IPS DF 4.7 (cell line): ENCODE results near the gene KPNA6.

Experiments used
- DNase-seq: peaks from one replicate; pipeline ENCODE4 v3.0.0-alpha.2; 2013; ENCODE audit warnings: low spot score; ENCODE audit errors: extremely low read depth

KPNA6 gene

GRCh38 chr1:32186491-32186890 is 78.6 kb downstream of the KPNA6 start:
- DNase-seq = no peak

GRCh38 chr1:32187850-32188249 is 80.0 kb downstream of the KPNA6 start:
- no peak for DNase-seq

- no peak for DNase-seq
Observed at GRCh38 chr1:32192220-32192948, 84.5 kb downstream of the KPNA6 start.

GRCh38 chr1:32194984-32195383 is 87.1 kb downstream of the KPNA6 start:
- no peak for DNase-seq

- DNase-seq = no peak
Observed at GRCh38 chr1:32195531-32195930, 87.7 kb downstream of the KPNA6 start.

- DNase-seq = no peak
Observed at GRCh38 chr1:32195972-32196823, 88.3 kb downstream of the KPNA6 start.

GRCh38 chr1:32197074-32197473 is 89.2 kb downstream of the KPNA6 start:
- DNase-seq = no peak

GRCh38 chr1:32197837-32198236 is 90.0 kb downstream of the KPNA6 start:
- DNase-seq = no peak

- no peak for DNase-seq
Observed at GRCh38 chr1:32198237-32199042, 90.6 kb downstream of the KPNA6 start.

GRCh38 chr1:32199043-32199716 is 91.3 kb downstream of the KPNA6 start:
- no peak for DNase-seq

GRCh38 chr1:32199717-32200072 is 91.8 kb downstream of the KPNA6 start:
- no peak for DNase-seq

- no peak for DNase-seq
Observed at GRCh38 chr1:32200226-32201010, 92.6 kb downstream of the KPNA6 start, which contains the start of gene CCDC28B. CCDC28B (plus strand) TSS chr1:32200595; CDS start chr1:32201936, 1,341 bp downstream.

GRCh38 chr1:32201011-32201855 is 93.4 kb downstream of the KPNA6 start:
- DNase-seq = no peak

GRCh38 chr1:32204943-32205361 is 97.1 kb downstream of the KPNA6 start:
- no peak for DNase-seq

- no peak for DNase-seq
Observed at GRCh38 chr1:32205401-32206370, 97.8 kb downstream of the KPNA6 start, which contains the start of gene IQCC. IQCC (plus strand) TSS chr1:32205671; CDS start chr1:32205682, 11 bp downstream.

GRCh38 chr1:32208469-32208868 is 100.6 kb downstream of the KPNA6 start:
- no peak for DNase-seq

- no peak for DNase-seq
Observed at GRCh38 chr1:32208891-32209328, 101.1 kb downstream of the KPNA6 start, which contains the start of gene DCDC2B. DCDC2B (plus strand) TSS chr1:32209089; CDS start chr1:32209094, 5 bp downstream.
